NCI-H146 treated with DMSO at 0.1 percent for 48 hours (cell line): ENCODE measurements around the gene PIF1.

Experiments used
- DNase-seq: peaks from one replicate; lab custom pipeline; 2025; ENCODE audit not compliant: unreplicated experiment; lab: John Stamatoyannopoulos, UW

The PIF1 gene

DNA sequence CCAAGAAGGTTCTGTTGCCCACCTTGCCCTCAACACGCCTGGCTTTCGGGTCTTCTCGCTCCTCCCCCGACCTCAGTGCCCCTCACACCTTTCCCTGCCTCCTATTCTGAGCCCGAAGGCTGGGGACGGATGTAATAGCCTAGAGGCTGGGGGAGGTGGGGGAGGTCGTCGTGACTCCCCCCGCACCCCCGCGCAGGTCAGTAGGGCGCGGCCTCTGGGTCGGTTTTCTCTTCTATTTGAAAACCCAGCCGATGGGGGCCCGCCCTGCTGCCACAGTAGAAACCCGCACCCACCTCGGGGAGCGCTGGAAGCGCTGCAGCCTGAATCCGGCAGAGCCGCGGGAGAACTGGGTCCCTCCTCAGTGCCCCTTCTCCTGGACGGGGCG, 49.1 kb downstream of the PIF1 start:
- no peak for DNase-seq

DNA sequence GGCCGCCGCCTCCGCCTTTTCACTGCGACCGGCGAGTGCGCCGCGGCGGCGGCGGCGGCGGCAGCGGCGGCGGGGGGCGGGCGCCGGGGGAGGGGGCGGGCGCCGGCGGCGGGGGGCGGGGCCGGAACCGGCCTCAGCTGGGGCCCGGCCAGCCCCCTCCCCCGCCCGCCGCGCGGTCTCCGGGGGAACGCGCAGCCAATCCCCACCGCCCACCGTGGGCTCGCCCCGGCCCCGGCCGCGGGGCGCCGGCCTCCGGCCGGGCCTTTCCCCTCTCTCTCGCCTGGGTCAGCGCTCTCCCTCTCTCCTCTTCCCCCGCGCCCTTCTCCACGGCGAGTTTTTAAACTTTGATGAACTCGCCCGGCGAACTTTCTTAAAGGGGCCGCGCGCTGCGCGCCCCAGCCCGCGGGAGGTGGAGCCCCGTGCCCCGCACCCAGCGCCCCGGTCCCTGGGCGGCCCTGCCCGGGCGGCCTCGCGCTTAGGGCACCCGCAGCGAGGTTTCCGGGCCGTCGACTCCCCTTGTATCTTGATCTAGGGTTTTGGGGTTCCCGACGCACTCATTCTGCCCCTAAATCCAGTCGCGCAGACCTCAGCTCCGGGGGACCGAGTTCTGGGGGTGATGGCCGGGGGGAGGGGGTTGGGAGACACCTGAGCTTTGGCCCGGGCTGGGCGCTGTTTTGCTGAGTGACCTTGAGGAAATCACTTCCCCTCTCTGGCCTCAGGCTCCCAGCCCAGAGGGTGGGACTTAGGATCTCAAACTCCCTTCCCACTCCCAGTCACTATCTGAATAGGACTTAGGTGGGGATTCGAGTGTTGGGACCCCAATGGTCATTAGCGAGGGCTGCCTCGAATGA, 49.7 kb downstream of the PIF1 start, which contains the start of gene RBPMS2:
Gene RBPMS2, minus strand, starts transcription at position 39 of the 851 bp plus-strand sequence. CDS start 270 bp downstream, outside the sequence.
- no peak for DNase-seq

GRCh38 chr15:64774629-64775493, 50.6 kb downstream of the PIF1 start:
- no peak for DNase-seq

- DNase-seq, result no peak
These were observed 51.3 kb downstream of the PIF1 start for GRCh38 chr15:64774037-64774628.

DNA sequence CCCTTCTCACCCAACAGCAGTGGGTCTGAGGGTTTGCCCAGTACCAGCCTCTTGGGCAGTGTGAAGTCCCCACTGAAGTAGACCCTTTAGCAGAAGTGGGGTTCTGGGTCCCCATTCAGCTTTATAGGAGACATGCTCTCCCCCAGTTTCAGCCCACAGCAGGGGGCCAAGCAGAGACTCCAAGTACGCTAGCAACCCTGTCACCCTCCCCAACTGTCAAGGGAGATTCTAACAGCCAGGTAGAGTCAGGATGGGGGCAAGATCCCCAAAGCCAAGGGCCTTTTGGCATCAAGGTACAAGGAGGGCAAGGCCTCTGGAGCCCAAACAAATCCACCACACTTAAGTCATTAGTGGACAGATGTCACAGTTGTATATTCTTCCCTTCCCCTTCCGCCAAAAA, 51.8 kb downstream of the PIF1 start:
- DNase-seq, result no peak

DNA sequence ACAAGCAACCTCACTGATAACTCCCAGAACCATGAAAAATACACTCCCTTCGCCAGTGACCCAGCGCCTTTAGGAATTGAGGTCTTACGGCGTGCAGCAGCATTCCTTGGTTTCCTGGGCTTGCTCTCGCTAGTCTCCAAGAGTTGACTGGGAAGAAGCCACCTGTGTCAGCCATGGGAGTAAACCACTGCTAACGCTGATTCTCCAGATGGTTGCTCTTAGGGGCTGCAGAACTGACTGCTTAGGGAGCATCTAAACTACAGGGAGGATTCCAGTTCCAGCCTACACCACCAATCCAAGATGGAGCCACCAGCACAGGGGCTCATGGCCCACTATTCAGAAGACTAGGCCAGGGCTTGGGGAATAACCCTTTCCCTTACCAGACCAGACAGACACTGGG, 52.5 kb downstream of the PIF1 start:
- DNase-seq, result no peak

DNA sequence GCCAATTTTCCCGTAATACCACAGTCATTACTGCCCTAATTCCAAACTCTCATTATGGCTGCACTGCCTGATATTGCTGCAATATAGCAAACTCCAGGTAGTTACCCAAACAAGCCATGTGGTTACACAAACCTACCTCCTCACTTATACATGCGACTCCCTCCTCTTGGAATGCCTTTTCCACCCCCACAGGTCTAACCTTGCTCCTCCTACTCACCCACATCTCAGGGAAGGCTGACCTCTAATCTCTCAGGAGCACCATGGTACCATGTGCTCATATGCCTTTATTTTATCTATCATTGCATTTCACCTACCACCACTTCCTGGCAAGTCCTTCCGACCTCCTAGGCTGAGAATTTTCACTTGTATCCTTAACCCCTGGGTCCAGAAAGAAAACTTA, 53.0 kb downstream of the PIF1 start:
- no peak for DNase-seq

- DNase-seq, result no peak
These were observed 54.8 kb downstream of the PIF1 start for GRCh38 chr15:64770626-64771025.

- no peak for DNase-seq
These were observed 58.2 kb downstream of the PIF1 start for GRCh38 chr15:64767203-64767602.

- no peak for DNase-seq
These were observed 59.4 kb downstream of the PIF1 start for GRCh38 chr15:64766058-64766457.
